ENCODE measurements around the gene ZNF93. TPM values are rescaled to one million over a fixed set of nuclear protein-coding genes. Genes with fewer than 3 reads are reported as not detected.
"Not testable (repeated sequence)": the region's sequence is repeated elsewhere in the genome, so short reads cannot be mapped to it uniquely, and the experiment has no call there.

ZNF93 gene
- total RNA-seq (2021): 54.0 and 58.1 TPM in 2 replicates
- long read RNA-seq, transcript ZNF93-201 (4 exons, 2,648 nt): major isoform, 336 of 384 reads
- long read RNA-seq, transcript ZNF93-206 (4 exons, 1,334 nt): minor isoform, 5 of 384 reads
- long read RNA-seq, transcript ZNF93-203 (3 exons, 570 nt): minor isoform, 8 of 384 reads
- long read RNA-seq, partial matches to known transcripts: 2 of 384 reads
- long read RNA-seq, other reads (novel, unspliced or antisense): 30 of 384 reads

GRCh38 chr19:19900729-19901444, at the start of gene ZNF93:
Gene ZNF93, plus strand, starts transcription at chr19:19900946. Its CDS starts 143 bp downstream, at chr19:19901089.
- Histone ChIP-seq H4K91ac (ENCODE audit: insufficient read length, low read depth, low read length) (peak within 1 kb of the TSS; percentile 73), H3K4me2 (ENCODE audit: insufficient read depth, insufficient read length, low read length) (peak within 1 kb of the TSS; percentile 66), H3K23me2 (ENCODE audit: insufficient read length, low read depth, low read length, poor library complexity, severe bottlenecking) (peaks cover 4% of the 10 kb centered on the region), H3K27me3 (ENCODE audit: insufficient read depth, low read length) (no peaks in the 10 kb centered on the region), H2BK15ac (ENCODE audit: low read depth, low read length) (no peak within 1 kb of the TSS), H4K20me1 (ENCODE audit: control insufficient read depth, insufficient read depth, insufficient read length) (peaks cover 3% of the 10 kb centered on the region), H3K18ac (ENCODE audit: insufficient read length, low read depth, low read length) (peak within 1 kb of the TSS; percentile 98), H2AK5ac (ENCODE audit: insufficient read length, low read length) (no peak within 1 kb of the TSS), H4K5ac (ENCODE audit: insufficient read length, low read depth, low read length) (peak within 1 kb of the TSS; percentile 36), H2BK120ac (ENCODE audit: low read depth, low read length, poor library complexity, severe bottlenecking) (peak within 1 kb of the TSS; percentile 74), H3K79me2 (ENCODE audit: insufficient read depth, low read length) (peaks cover 40% of the 10 kb centered on the region), H3T11ph (ENCODE audit: low read length) (peak within 1 kb of the TSS; percentile 88), H2BK12ac (ENCODE audit: insufficient read length, low read depth, low read length) (no peak within 1 kb of the TSS), H3K14ac (ENCODE audit: insufficient read depth, low read length) (peak within 1 kb of the TSS; percentile 97), H2BK5ac (ENCODE audit: insufficient read length, low read length) (peak within 1 kb of the TSS; percentile 4), H3K27ac (ENCODE audit: insufficient read length, low read depth, low read length) (peak within 1 kb of the TSS; percentile 84), H3K23ac (ENCODE audit: insufficient read length, low read depth, low read length) (no peak within 1 kb of the TSS), H3K9me3 (ENCODE audit: control insufficient read depth, low read depth, low read length) (no peaks in the 10 kb centered on the region), H3K56ac (ENCODE audit: insufficient read length, low read depth, low read length) (peak within 1 kb of the TSS; percentile 9), H4K8ac (replicated peaks; ENCODE audit: insufficient read length, low read depth, low read length) (no peak within 1 kb of the TSS), H2AFZ (ENCODE audit: low read length) (no peak within 1 kb of the TSS), H3K79me1 (ENCODE audit: insufficient read depth, low read depth, low read length, poor library complexity, severe bottlenecking) (peaks cover 3% of the 10 kb centered on the region), H3K9ac (ENCODE audit: extremely low read depth, insufficient read length, low read length) (peak within 1 kb of the TSS; percentile 98), H3K4me1 (ENCODE audit: insufficient read depth, low read length) (no peaks in the 10 kb centered on the region; the same call in 1 of the 2 replicates), H3K4ac (ENCODE audit: low read depth, low read length) (peak within 1 kb of the TSS; percentile 94; the same call in 1 of the 2 replicates), H2BK20ac (ENCODE audit: low read depth, low read length, poor library complexity, severe bottlenecking) (no peak within 1 kb of the TSS)
- H3K4me1 Mint-ChIP-seq: peaks cover 27 to 42% of the 10 kb centered on the region in 2 experiments
- H3K9me3 Mint-ChIP-seq: peaks cover 15 to 65% of the 10 kb centered on the region in 2 experiments
- TF ChIP-seq, protein P1, sequence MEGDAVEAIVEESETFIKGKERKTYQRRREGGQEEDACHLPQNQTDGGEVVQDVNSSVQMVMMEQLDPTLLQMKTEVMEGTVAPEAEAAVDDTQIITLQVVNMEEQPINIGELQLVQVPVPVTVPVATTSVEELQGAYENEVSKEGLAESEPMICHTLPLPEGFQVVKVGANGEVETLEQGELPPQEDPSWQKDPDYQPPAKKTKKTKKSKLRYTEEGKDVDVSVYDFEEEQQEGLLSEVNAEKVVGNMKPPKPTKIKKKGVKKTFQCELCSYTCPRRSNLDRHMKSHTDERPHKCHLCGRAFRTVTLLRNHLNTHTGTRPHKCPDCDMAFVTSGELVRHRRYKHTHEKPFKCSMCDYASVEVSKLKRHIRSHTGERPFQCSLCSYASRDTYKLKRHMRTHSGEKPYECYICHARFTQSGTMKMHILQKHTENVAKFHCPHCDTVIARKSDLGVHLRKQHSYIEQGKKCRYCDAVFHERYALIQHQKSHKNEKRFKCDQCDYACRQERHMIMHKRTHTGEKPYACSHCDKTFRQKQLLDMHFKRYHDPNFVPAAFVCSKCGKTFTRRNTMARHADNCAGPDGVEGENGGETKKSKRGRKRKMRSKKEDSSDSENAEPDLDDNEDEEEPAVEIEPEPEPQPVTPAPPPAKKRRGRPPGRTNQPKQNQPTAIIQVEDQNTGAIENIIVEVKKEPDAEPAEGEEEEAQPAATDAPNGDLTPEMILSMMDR (conservative IDR thresholded peaks at IDR 0.05): no peak
- peak within 1 kb of the TSS; percentile 97 to 98 for H3K4me3 Mint-ChIP-seq
- H3K36me3 Mint-ChIP-seq (ENCODE audit: insufficient read depth in 1 of 3, low read depth in 3 of 3): peaks cover 32 to 48% (median 42%) of the 10 kb centered on the region in 3 experiments
- peaks cover 2% of the 10 kb centered on the region; the same call in 1 of the 2 replicates for H3K27me3 Mint-ChIP-seq (ENCODE audit: low read depth)
- peak within 1 kb of the TSS; percentile 99 to 100 (median 100) for H3K27ac Mint-ChIP-seq
- no CpG with 5 or more reads among the region's 35 CpGs for WGBS (ENCODE audit: extremely low coverage, insufficient read length, low lambda C conversion rate)
- DNase-seq: peak; percentile 98

DNA sequence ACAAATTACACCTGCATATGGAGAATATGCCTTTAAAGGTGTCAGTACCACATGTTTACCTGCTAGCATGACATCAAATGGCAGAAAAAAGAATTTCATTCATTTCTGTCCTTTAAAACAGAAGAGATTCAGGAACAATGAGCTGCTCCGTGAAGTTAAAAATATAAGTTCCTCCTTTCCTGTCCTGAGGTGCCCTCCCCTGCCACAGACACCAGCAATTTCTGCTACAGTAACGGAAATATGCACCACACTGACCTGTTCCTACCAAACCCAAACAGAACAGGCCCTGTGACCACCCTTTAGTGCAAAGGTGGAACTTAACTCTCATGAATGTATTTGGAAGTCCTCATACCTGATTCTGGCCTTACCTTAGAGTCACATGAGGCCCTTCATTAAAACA, 49.0 kb upstream of the ZNF93 start:
- not testable (repeated sequence) for H3K79me2 ChIP-seq (ENCODE audit: insufficient read depth, low read length); H3K23me2 ChIP-seq (ENCODE audit: insufficient read length, low read depth, low read length, poor library complexity, severe bottlenecking)

More for the DNA sequence above, 49.0 kb upstream of the ZNF93 start:
- H3K79me1 ChIP-seq (ENCODE audit: insufficient read depth, low read depth, low read length, poor library complexity, severe bottlenecking); H3K4me1 ChIP-seq (ENCODE audit: insufficient read depth, low read length); H4K20me1 ChIP-seq (ENCODE audit: control insufficient read depth, insufficient read depth, insufficient read length); H2BK5ac ChIP-seq (ENCODE audit: insufficient read length, low read length); H3K9ac ChIP-seq (ENCODE audit: extremely low read depth, insufficient read length, low read length); DNase-seq; H3K4me2 ChIP-seq (ENCODE audit: insufficient read depth, insufficient read length, low read length); H3K27me3 Mint-ChIP-seq (ENCODE audit: low read depth); H3K18ac ChIP-seq (ENCODE audit: insufficient read length, low read depth, low read length); H3T11ph ChIP-seq (ENCODE audit: low read length); H3K56ac ChIP-seq (ENCODE audit: insufficient read length, low read depth, low read length); H2BK120ac ChIP-seq (ENCODE audit: low read depth, low read length, poor library complexity, severe bottlenecking); H2BK15ac ChIP-seq (ENCODE audit: low read depth, low read length); H3K4ac ChIP-seq (ENCODE audit: low read depth, low read length); H2AK5ac ChIP-seq (ENCODE audit: insufficient read length, low read length); H2AFZ ChIP-seq (ENCODE audit: low read length); H3K4me1 Mint-ChIP-seq; H2BK12ac ChIP-seq (ENCODE audit: insufficient read length, low read depth, low read length); H4K8ac ChIP-seq (replicated peaks; ENCODE audit: insufficient read length, low read depth, low read length); H3K4me3 Mint-ChIP-seq; H2BK20ac ChIP-seq (ENCODE audit: low read depth, low read length, poor library complexity, severe bottlenecking); H3K23ac ChIP-seq (ENCODE audit: insufficient read length, low read depth, low read length); H3K27ac Mint-ChIP-seq; H4K5ac ChIP-seq (ENCODE audit: insufficient read length, low read depth, low read length); H3K27ac ChIP-seq (ENCODE audit: insufficient read length, low read depth, low read length); H4K91ac ChIP-seq (ENCODE audit: insufficient read length, low read depth, low read length); H3K14ac ChIP-seq (ENCODE audit: insufficient read depth, low read length); H3K9me3 ChIP-seq (ENCODE audit: control insufficient read depth, low read depth, low read length); H3K27me3 ChIP-seq (ENCODE audit: insufficient read depth, low read length): not testable (repeated sequence)
- peaks cover 8 to 63% of the 10 kb centered on the region in 2 experiments; a peak in 4 of 5 replicates for H3K9me3 Mint-ChIP-seq
- peaks cover 4 to 14% (median 9%) of the 10 kb centered on the region in 3 experiments; a peak in 6 of 7 replicates for H3K36me3 Mint-ChIP-seq (ENCODE audit: insufficient read depth in 1 of 3, low read depth in 3 of 3)
- no CpG with 5 or more reads among the region's 2 CpGs for WGBS (ENCODE audit: extremely low coverage, insufficient read length, low lambda C conversion rate)

Data from H9 (cell line).